ENCODE results near the gene CRACDL.

DNA sequence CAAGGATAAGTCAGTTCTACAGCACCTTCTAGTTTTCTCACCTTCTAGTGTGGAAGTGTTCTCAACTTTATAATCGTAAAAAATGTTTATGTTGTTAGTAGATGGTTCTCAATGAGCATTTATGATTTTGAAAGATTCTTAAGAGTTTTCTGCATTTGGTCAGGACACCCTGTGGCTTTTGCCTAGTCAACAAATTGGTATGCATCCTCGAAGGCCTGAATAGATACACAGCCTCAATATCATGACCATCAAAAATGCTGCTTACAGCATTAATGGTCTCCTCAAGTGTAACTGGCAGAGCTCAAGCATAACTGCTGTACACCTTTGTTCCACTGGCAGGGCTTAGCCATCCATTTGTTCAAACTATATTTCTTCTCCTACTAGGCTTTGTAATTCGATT, 96.7 kb downstream of the CRACDL start:
- TF ChIP-seq TOE1 (CRISPR knock-in tag; IDR thresholded peaks at IDR 0.05), result no peak
- TF ChIP-seq, protein P1, sequence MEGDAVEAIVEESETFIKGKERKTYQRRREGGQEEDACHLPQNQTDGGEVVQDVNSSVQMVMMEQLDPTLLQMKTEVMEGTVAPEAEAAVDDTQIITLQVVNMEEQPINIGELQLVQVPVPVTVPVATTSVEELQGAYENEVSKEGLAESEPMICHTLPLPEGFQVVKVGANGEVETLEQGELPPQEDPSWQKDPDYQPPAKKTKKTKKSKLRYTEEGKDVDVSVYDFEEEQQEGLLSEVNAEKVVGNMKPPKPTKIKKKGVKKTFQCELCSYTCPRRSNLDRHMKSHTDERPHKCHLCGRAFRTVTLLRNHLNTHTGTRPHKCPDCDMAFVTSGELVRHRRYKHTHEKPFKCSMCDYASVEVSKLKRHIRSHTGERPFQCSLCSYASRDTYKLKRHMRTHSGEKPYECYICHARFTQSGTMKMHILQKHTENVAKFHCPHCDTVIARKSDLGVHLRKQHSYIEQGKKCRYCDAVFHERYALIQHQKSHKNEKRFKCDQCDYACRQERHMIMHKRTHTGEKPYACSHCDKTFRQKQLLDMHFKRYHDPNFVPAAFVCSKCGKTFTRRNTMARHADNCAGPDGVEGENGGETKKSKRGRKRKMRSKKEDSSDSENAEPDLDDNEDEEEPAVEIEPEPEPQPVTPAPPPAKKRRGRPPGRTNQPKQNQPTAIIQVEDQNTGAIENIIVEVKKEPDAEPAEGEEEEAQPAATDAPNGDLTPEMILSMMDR (CRISPR knock-in tag; IDR thresholded peaks at IDR 0.05), result no peak
- TF ChIP-seq PHF5A (CRISPR knock-in tag; IDR thresholded peaks at IDR 0.05; ENCODE audit: low read depth, unreplicated experiment), result no peak
- TF ChIP-seq, protein P2, sequence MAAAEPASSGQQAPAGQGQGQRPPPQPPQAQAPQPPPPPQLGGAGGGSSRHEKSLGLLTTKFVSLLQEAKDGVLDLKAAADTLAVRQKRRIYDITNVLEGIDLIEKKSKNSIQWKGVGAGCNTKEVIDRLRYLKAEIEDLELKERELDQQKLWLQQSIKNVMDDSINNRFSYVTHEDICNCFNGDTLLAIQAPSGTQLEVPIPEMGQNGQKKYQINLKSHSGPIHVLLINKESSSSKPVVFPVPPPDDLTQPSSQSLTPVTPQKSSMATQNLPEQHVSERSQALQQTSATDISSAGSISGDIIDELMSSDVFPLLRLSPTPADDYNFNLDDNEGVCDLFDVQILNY (CRISPR knock-in tag; conservative IDR thresholded peaks at IDR 0.05), result no peak
- no peak for TF ChIP-seq KLF16 (CRISPR knock-in tag; IDR thresholded peaks at IDR 0.05)
- TF ChIP-seq POLR2A (IDR thresholded peaks at IDR 0.05; ENCODE audit: insufficient read depth in 1 of 2, low read depth in 2 of 2, low read length in 2 of 2), result no peak
- TF ChIP-seq ZNF10 (CRISPR knock-in tag; IDR thresholded peaks at IDR 0.05; ENCODE audit: borderline replicate concordance, low read depth), result no peak
- TF ChIP-seq TAF1 (CRISPR knock-in tag; IDR thresholded peaks at IDR 0.05), result no peak
- no peak for TF ChIP-seq SRF (IDR thresholded peaks at IDR 0.05; ENCODE audit: low read depth, low read length)
- no peak for TF ChIP-seq FOXO1 (CRISPR knock-in tag; IDR thresholded peaks at IDR 0.05)
- no peak for TF ChIP-seq EED (CRISPR knock-in tag; IDR thresholded peaks at IDR 0.05)
- TF ChIP-seq ZNF350 (CRISPR knock-in tag; IDR thresholded peaks at IDR 0.05; ENCODE audit: borderline replicate concordance, low read depth), result no peak
- TF ChIP-seq BCL6 (CRISPR knock-in tag; IDR thresholded peaks at IDR 0.05), result no peak
- TF ChIP-seq BRCA1 (CRISPR knock-in tag; IDR thresholded peaks at IDR 0.05), result no peak
